Measurements from ENCODE around the gene PLAC8.
"Not testable (repeated sequence)": the region's sequence is repeated elsewhere in the genome, so short reads cannot be mapped to it uniquely, and the experiment has no call there.

Gene PLAC8

DNA sequence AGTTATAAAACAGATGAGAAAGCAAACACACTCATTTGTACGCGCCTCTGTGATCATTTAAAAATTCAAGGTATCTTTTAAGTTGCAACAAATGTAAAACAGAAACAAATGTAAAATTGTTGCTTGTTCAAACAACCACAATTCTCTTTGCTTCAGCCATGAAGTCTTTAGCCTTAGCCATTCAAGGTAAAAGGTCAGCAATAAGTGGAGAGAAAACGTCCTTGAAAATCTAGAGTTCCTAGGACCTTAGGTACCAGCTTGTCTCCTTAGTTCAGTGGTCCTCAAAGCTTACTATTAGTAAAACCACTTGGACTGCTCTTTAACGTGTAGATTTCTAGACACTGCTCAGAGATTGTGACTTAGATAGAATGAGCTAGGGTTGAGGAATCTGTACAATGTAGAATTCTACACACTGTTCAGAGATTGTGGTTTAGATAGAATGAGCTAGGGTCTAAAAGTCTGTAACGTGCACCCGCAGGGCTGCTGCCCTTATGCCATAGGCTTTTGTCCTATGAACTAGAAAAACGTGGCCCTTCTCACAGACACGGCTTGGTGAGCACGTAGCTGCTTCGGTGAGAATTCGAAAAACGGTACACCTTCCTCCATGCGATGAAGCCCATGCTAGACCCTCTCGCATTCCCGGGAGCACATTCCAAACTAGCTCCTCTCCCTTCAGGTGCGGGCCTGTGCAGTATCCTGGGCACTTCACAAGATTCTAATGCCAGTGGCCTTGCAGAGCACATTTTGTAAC is 1.7 kb downstream of the PLAC8 start:
- in situ Hi-C loops (cut with MboI; ENCODE audit: low sequenced_read_pairs), result no loop called here

DNA sequence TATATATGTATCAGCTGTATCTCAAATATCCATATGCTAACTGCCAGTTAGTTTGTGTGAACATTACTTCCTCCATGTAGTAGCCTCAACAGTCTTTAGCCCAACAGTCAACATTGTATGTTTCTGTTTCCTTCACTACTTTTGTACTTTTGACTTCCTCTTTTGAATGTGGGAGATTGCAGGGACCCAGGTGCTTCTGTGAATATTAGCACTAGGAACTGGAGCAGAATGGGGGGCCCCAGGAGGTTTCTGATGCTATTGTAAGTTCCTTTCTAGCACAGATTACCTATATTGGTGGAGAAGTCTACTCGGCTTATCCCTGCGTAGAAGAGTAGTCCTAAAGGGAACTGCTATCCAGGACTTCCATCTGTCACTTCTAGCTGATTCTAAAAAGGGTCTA is 2.3 kb downstream of the PLAC8 start:
- in situ Hi-C loops (cut with MboI; ENCODE audit: low sequenced_read_pairs), result no loop called here

DNA sequence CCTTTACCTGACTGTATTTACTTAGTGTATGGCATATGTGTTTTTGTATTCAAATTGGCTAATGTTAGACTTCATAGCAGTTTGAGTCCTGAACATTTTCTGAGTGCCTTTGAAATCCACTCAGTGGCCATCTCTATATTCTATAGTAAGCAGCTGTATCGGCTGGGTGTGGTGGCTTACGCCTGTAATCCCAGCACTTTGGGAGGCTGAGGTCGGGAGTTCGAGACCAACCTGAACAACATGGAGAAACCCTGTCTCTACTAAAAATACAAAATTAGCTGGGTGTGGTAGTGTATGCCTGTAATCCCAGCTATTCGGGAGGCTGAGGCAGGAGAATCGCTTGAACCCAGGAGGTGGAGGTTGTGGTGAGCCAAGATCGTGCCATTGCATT is 2.8 kb downstream of the PLAC8 start:
- in situ Hi-C loops (cut with MboI; ENCODE audit: low sequenced_read_pairs), result not testable (repeated sequence)

DNA sequence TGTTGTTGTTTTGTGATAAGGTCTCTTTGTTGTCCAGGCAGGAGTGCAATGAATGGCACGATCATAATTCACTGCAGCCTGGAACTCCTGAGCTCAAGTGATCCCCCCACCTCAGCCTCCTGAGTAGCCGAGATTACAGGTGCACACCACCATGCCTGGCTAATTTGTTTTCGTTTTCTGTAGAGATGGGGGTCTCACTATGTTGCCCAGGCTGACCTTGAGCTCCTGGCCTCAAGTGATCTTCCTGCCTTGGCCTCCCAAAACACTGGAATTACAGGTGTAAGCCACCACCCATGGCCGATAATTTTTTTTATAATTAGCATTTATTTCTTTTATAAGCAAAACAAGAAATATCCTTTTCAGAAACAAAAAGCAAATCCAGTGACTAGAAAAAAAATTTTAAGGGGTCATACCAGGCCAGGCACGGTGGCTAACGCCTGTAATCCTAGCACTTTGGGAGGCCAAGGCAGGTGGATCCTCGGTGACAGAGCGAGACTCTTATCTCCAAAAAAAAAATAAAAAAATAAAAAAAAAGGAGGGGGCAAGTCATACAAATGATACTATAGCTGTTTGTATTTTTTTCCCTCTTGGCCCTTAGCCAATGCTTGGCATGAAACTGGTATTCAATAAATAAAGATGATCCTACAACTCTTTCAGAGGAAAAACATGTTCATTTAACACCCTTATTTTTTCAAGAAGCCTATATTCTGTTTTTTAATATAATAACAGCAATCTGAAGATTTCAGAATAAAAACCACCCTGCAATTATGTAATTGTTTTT is 3.4 kb downstream of the PLAC8 start:
- in situ Hi-C loops (cut with MboI; ENCODE audit: low sequenced_read_pairs), result no loop called here

DNA sequence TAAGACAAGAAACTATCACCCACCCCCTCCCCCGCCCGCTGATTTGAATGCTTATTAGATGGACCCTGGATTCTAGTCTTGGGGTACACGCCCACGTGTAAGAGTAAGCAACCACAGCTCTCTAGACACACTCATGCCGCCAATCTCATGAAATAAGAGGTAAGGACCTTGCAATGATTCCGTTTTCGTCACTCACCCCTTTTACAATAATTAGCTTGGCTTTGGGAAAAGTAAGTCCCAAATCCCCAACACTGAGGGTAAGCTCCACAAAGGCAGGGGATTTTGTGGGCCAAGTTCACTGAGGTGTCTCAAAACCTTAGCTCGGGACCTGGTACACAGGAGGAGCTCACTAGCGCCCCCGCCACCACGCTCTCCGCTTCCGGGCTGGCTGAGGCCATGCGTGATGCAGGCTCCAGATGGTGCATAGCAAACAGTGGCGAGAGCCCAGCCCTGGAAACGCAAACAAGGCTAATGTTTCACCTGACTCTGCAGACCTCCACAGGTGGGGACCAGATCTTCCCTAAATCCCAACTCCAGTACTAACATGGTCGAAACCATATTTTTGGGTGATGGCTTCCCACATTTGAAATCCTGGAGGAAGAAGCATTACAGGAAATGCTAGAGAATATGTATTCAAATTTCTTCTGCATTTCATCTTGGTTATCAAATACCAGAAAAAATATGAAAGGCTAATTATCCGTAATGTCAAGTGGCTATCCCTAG is 4.1 kb downstream of the PLAC8 start:
- in situ Hi-C loops (cut with MboI; ENCODE audit: low sequenced_read_pairs), result no loop called here

DNA sequence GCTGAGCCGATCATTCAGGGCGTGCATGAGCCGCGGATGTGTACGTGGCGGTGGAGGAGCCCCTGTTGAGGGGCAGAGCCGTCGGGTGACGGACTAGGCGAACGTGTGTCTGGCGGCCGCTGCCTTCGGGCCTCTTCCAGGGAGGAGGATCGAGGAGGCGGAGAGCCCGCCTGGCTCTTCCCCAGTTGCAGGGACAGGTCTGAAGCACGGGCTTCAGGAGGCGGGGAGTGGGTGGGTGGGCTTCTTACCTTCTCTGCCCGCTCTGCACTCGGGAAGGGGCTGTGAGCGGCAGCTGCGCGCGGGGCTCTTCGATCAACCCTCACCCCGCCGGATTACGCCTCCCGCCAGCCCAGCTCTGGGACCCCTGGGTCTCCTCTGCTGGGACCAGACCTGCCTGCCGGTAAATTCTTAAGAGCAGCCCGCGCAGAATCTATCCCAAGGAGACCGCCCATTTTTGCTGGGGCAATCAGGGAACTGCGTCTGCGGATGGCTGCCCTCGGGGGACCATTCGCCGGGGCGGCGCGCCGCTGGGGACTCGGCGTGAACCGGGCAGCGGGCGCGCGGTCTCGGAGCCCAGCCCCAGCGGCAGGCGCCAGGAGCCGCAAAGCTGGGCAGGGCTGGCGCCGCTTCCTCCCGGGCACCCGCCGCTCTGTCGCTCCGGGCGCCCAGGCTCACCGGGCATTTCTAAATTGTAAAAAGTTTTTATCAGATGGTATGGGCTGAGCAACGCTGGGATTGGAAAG is 4.9 kb downstream of the PLAC8 start:
- in situ Hi-C loops (cut with MboI; ENCODE audit: low sequenced_read_pairs), result no loop called here

DNA sequence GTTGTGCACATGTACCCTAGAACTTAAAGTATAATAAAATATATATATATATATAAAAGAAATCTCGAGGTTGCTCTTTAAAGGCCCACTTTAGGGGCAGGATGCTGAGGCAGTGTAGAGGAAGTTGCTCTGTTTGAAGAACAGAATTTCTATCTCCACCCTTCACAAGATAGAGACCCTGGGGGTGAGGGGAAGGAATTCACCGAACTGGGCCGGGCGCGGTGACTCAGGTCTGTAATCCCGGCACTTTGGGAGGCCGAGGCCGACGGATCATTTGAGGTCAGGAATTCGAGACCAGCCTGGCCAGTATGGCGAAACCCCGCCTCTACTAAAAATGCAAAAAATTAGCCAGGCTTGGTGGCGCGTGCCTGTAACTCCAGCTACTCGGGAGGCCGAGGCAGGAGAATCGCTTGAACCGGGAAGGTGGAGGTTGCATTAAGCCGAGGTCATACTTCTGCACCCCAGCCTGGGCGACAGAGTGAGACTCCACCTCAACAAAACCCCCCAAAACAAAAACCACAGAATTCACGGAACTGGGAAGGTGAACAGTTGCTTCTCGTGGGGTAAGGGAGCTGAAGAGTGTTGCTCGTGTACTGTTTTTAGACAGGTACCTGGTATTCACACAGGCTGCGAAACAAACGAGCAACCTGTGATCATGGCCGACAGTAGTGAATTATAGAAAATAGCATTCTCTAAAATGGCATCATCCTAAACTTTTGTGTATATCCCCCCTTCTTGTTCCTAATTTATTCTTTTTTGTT is 6.2 kb downstream of the PLAC8 start:
- in situ Hi-C loops (cut with MboI; ENCODE audit: low sequenced_read_pairs), result no loop called here

DNA sequence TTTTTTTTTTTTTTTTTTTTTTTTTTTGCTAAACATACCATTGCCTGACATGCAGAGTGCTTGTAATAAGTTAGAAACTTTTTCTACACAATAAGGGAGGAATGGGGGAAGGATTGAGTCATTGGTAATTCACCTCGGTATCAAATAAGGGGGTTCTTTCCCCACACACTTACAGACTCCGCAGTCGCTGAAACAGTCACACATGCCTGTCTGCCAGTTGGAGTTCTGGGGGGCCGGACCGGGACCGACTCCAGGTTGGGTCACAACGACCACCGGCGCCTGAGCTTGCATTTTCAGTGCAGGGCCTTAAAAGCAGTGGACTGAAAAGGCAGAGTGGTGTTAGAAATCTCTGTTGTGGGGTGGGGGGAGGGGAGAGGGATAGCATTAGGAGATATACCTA is 6.9 kb downstream of the PLAC8 start:
- in situ Hi-C loops (cut with MboI; ENCODE audit: low sequenced_read_pairs), result no loop called here

DNA sequence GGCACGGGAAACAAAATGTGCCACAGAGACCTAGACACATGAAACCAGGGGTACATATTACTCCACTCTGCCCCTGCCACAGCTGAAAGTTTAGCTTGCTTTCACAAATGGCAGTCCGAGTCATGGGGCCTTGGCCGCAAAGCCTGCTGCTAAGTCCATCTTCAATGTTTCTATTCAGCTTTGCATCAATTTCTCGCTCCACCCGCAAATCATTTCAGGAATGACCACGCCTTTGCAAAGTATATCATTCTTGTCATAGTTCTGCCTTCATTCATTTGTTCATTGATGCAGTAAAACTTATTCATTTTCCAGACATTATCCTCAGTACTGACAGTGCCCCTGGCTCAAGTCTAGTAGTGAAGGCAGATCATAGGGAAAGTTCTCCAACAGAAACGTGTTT is 9.5 kb downstream of the PLAC8 start:
- in situ Hi-C loops (cut with MboI; ENCODE audit: low sequenced_read_pairs), result no loop called here

DNA sequence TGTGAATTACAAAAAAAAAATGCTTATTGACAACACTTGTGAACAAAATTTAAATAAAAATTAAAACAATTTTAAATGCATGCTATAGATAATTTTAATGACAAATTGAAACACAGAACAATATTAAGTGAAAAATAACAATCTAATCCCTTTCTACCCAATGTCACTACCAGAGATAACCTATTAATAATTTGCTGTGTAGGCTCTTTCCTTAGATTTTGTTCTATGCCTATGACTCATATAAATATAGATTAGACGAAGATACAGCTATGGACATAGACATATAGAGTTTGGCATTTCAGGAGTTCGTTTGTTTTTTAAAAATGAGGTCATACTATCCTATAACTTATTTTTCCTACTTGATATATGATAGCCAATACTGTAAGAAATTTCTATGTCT is 18.1 kb downstream of the PLAC8 start:
- in situ Hi-C loops (cut with MboI; ENCODE audit: low sequenced_read_pairs), result no loop called here

DNA sequence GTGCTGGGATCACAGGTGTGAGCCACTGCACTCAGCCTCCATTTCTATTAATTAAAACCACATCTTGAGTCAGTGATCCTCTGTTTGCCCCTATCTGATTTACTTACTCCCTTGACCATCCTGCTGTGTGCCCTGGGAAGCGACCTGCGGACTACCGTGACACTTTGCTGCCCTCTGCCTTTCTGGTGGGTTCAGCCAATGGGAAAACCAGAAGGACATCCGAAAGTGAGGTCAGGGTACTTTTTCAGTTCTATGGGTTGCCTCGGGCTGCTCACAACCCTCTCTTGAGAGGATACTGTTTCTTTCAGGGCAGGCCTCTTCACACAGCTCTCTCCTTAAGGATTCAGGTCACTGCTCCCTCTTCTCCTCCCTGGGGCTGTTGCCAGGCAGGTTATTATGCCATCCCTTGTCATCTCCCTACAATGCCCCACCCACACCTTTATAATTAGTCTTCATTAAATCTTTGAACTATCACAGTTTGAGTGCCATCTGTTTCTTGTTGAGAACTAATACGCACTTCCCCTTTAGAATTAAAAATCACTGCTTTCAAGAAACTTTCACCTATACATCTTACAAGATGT is 21.4 kb downstream of the PLAC8 start:
- in situ Hi-C loops (cut with MboI; ENCODE audit: low sequenced_read_pairs), result no loop called here

DNA sequence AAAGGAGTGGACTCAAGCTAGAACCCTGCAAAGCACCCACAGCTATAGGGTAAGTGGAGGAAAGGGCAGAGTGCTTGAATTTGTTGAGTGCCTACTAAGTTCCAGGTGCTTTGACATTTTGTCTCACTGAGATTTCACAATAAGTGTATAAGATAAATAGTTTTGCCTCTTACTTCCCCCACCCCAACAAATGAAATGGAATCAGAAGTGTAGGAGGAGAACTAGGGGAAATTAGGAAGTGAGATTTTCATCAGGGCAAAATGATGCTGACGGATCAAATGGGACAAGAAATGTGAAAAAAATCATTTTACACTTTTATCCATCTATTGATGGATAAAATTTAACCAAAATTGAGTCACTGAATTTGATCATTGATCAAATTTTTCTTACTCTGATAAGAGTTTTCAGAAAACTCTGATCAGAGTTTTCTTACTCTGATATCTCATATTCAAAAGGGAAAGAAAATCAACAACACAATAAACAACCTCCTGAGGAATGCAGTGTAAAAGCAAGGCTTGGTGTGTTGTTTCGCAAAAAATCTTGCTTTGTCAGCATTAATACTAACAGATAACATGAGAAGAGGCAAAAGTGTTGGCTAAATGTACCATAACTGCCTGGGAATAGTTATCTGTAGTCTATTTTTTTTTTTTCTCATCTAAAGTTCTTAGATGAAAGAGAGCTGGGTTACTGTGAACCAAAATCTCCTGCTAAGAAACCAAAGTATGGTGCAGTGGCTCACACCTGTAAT is 24.9 kb downstream of the PLAC8 start:
- in situ Hi-C loops (cut with MboI; ENCODE audit: low sequenced_read_pairs), result loop anchor here (10.0 kb wide), 1 partner anchor 165 kb away; no protein-coding TSS in a partner anchor

DNA sequence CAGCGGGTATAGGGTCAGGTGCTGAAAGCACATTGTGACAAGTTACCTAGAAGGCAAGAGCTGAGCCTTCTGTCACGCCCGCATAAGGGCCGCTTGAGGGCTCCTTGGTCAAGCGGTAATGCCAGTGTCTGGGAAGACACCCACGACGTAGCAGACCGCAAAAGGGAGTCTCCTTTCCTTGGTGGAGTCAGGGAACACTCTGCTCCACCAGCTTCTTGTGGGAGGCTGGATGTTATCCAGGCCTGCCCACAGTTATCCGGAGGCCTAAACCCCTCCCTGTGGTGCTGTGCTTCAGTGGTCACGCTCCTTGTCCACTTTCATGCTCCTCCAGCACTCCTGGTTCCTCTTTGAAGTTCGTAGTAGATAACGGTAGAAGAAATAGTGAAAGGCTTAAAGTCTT is 29.6 kb downstream of the PLAC8 start:
- in situ Hi-C loops (cut with MboI; ENCODE audit: low sequenced_read_pairs), result loop anchor here (10.0 kb wide), 1 partner anchor 170 kb away; no protein-coding TSS in a partner anchor

DNA sequence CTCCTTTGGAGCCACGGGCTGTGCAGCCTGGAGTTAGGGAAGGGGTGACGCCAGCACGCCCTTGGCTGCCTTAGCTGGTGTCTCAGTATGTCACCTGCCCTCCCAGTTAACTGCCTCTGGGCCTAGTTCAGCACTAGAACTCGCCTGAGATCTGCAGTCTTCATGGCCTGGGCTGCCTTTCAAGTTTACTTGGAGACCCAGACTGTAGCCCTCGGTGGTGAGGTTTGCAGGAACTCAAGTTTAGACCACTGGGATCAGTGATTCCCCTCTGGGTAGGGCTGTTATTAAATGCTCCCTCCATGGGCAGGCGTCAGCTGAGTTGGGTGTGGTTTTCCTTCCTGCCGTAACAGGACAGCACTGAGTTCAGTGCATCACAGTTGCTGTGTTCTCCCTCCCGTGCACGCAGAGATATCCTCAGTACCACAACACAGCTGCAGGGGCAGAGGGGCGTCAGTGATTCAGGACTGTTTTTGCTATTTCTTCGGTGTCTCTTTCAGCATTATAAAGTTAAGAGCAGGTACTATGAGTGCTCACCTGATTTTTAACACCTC is 30.5 kb downstream of the PLAC8 start:
- in situ Hi-C loops (cut with MboI; ENCODE audit: low sequenced_read_pairs), result loop anchor here (10.0 kb wide), 1 partner anchor 171 kb away; no protein-coding TSS in a partner anchor

DNA sequence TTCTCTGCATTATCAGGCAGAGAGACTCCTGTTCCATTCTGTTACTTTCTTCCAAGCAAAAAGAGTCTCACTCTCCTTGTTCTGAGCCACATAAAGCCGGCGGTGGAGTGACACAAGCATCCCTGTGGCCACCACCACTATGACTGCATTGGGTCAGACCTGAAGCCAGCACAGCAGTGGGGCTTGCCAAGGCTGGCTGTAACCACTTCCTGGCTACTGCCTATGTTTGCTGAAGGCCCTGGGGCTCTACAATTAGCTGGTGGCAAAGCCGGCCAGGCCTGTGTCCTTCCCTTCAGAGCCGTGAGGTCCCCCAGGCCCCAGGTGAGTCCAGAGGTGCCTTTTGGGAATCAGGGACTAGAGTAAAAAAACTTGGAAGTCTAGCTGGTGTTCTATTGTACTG is 31.8 kb downstream of the PLAC8 start:
- in situ Hi-C loops (cut with MboI; ENCODE audit: low sequenced_read_pairs), result loop anchor here (10.0 kb wide), 1 partner anchor 172 kb away; no protein-coding TSS in a partner anchor

DNA sequence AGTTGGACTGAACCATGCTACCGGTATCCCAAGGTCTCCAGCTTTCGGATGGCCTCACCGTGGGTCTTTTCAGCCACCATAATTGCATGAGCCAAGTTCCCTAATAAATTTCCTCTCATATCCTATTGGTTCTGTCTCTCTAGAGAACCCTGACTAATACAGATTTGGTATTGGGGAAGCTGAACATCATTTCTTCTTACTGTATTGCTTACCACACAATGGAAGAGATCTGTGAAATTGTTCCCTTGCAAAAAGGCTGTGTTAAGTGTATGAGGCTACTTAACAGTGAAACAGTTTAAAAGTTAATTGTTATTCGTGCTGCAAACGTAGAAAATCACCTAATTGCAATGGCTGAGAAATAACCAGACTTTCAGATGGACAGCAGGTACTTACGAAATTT is 34.0 kb downstream of the PLAC8 start:
- in situ Hi-C loops (cut with MboI; ENCODE audit: low sequenced_read_pairs), result loop anchor here (10.0 kb wide), 1 partner anchor 174 kb away; no protein-coding TSS in a partner anchor

DNA sequence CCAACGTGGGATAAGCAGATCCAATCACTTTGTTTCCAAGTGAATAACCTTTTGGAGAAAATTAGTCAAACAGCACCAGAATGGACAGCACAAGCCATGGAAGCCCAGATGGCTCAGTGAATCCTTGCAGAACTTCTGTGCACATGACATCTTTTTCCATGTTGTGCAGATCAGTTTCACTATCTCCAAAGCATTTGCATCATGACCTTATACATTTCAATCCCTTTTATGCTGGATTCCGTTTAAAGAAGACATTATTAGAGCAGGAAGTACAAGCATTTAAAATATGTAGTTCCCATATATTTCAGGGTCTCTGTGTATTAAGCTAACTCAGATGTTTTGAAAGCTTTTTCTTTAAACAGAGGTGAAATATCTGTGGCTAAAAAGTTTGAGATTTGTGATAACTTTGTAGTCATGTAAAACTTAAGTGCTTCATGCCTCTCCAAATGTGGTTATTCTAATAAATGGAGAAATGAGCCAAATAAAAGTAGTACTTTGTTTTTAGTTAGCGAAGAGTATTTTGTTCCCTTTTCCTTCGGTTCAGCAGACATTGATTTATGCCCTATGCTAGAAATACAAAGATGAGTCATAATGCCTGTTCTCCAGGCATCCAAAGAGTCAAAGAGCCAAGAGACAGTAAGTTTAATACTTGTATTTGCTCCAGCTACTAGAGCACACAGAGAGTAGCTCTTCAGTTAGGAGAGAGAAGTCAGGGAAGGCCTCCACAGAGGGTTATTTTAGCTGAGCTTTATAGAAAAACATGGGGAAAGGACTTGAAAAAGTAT is 39.0 kb downstream of the PLAC8 start:
- in situ Hi-C loops (cut with MboI; ENCODE audit: low sequenced_read_pairs), result no loop called here

DNA sequence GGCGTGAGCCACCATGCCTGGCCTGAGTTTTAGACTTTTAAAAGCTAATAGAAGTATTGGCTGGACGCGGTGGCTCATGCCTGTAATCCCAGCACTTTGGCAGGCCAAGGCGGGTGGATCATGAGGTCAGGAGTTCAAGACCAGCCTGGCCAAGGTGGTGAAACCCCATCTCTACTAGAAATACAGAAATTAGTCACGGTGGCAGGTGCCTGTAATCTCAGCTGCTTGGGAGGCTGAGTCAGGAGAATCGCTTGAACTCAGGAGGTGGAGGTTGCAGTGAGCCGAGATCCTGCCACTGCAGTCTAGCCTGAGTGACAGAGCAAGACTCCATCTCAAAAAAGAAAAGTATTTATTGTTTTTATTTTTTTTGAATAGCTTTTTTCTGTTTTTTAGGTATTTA is 39.7 kb downstream of the PLAC8 start:
- in situ Hi-C loops (cut with MboI; ENCODE audit: low sequenced_read_pairs), result loop anchor here (25.0 kb wide), 1 partner anchor 363 kb away; no protein-coding TSS in a partner anchor
